ENCODE results near the gene CBR4. TPM values are rescaled to one million over a fixed set of nuclear protein-coding genes. Genes with fewer than 3 reads are reported as not detected.
"Not testable (repeated sequence)": the region's sequence is repeated elsewhere in the genome, so short reads cannot be mapped to it uniquely, and the experiment has no call there.

The CBR4 gene
- total RNA-seq, 1 experiment from 2014 or later: 3.5 TPM

DNA sequence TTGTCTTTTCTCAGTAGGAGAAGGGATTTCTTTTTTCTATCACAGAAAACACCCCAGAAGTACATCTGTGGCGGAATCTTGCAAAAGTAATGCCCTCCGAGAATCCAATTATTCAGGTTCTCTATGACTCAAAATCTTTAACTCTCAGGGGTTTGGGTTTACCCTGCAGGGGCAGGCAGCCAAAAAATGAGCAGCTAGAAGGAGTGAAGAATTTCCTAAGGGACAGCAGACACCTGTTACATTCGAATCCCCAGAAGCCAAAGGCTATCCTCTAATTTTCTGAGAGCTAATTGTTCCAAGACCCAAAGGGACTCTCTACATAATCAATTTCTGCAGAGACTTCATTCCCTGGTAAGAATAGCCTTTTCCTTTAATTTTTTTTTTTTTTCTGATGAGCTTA, 27.5 kb upstream of the CBR4 start:
- DNase-seq (ENCODE audit: low read depth): no peak
- in situ Hi-C loops (cut with HindIII; ENCODE audit: low pct_unique_long_range_greater_than_20kb, low sequenced_read_pairs): no loop called here

DNA sequence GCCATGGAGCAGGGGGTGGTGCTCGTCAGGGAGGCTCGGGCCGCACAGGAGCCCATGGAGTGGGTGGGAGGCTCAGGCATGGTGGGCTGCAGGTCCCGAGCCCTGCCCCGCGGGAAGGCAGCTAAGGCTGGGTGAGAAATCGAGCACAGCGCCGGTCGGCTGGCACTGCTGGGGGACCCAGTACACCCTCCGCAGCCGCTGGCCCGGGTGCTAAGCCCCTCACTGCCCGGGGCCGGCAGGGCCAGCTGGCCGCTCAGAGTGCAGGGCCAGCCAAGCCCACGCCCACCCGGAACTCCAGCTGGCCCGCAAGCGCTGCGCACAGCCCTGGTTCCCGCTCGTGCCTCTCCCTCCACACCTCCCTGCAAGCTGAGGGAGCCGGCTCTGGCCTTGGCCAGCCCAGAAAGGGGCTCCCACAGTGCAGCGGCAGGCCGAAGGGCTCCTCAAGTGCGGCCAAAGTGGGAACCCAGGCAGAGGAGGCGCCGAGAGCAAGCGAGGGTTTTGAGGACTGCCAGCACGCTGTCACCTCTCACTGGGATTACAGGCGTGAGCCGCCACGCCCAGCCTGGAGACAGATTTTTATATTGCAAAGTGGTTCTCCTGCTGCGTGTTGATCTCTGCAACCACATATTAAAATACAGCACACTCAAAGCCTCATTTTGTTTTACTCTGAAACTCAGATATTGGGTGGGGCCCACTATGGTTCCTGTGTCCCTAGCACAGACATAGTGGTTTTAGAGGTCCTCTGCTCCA, 26.0 kb upstream of the CBR4 start:
- in situ Hi-C loops (cut with HindIII; ENCODE audit: low pct_unique_long_range_greater_than_20kb, low sequenced_read_pairs): not testable (repeated sequence)

DNA sequence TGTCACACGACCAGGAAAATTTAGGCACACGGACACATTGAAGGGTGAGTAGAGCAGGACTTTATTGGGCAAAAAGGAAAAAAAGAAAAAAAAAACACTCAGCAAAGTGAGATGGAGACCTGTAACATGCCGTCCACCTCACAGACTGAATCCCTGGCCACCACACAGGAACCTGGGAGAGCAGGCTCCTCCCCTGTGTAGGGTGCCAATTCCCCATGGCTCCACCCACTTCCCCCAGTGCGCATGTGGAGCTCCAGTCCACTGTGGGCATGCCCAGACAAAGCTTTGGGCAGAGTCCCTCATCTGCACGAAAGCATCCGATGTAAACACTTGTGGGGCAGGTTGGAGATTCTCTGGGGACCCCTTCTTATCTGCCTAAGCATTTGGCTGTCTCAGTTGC, 23.6 kb upstream of the CBR4 start:
- DNase-seq (ENCODE audit: low read depth): no peak
- in situ Hi-C loops (cut with HindIII; ENCODE audit: low pct_unique_long_range_greater_than_20kb, low sequenced_read_pairs): no loop called here

More for the DNA sequence above, 26.0 kb upstream of the CBR4 start:
- DNase-seq (ENCODE audit: low read depth): not testable (repeated sequence)

DNA sequence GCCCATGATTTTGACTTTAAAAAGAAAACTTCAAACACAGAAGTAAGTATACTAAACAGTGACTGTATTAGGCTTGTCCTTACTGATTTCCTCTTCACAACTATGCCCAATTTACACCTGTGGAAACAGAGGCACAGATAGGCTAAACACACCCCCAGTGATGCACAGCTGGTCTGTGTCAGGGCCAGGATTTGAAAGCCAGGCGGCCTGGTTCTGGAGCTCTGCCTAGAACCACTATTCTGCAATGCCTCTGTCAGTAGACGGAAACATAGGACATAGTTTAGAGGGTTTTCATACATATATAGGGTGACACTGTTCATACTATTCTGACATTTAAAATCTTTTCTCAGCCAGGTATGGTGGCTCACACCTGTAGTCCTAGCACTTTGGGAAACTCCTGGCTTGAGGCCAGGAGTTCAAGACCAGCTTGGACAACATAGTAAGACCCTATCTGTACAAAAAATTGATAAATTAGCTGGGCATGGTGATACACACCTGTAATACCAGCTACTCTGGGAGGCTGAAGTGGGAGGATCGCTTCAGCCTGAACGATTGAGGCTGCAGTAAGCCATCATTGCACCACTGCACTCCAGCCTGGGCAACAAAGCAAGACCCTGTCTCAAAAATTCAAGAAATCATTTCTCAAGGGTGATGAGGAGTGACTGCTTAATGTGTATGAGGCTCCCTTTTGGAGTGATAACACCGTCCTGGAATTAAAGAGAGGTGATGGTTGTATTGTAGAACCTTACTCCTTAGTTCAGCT, 23.0 kb upstream of the CBR4 start:
- in situ Hi-C loops (cut with HindIII; ENCODE audit: low pct_unique_long_range_greater_than_20kb, low sequenced_read_pairs): no loop called here
- no peak for DNase-seq (ENCODE audit: low read depth)

DNA sequence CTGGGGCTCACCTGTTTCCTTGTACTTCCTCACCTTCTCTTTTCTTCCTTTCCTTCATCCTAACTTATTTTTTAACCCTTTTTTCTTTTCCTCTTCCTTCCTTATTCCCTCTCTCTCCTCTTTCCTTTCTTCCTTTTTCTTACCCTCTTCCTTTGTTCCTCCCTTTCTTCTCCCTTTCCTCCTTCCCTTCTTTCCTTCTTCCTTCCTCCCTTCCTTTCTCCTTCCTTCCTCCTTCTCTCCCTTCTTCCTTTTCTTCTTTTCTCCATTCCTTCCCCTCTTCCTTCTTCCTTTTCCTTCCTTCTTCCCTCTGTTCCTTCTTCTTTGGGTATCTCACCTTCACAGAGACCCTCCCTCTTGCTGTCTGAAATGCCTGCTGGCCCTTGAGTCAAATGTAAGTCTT, 22.1 kb upstream of the CBR4 start:
- DNase-seq (ENCODE audit: low read depth): no peak
- in situ Hi-C loops (cut with HindIII; ENCODE audit: low pct_unique_long_range_greater_than_20kb, low sequenced_read_pairs): no loop called here

DNA sequence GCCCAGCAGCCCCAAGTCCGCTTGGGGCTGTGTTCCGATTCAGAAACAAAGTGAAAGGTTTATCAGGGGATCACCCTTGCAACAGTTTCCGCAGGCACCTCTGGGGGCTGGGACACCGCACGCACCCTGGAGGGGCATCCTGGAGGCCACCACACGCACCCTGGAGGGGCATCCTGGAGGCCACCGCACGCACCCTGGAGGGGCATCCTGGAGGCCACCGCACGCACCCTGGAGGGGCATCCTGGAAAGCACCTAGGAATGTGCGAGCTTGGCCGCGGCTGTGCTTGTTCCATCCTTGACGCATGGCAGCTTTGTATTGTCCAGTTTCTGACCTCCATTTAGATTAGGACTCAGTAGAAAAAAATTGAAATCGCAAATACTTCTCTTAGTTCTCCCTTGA, 21.3 kb upstream of the CBR4 start:
- no peak for DNase-seq (ENCODE audit: low read depth)
- in situ Hi-C loops (cut with HindIII; ENCODE audit: low pct_unique_long_range_greater_than_20kb, low sequenced_read_pairs): no loop called here

DNA sequence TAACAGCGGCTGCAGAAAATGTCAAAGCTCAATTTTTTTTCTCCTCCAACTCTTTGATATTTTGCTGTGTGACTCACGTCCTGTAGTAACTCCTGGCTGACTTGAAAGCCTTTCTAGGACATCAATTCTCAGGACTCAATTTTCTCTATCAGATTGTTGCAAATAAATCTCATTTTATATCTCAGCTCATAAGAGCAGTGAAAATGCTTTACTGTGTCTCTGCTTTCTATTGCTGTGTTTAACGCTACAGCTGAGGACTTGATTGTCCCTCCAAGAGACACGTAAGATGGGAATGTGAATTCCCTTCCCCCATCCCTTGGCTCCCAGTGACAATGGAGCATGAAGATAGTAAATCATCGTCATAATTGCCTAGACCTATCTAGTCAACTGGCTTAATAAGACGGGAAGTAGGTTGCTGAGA, 20.5 kb upstream of the CBR4 start:
- no peak for DNase-seq (ENCODE audit: low read depth)
- in situ Hi-C loops (cut with HindIII; ENCODE audit: low pct_unique_long_range_greater_than_20kb, low sequenced_read_pairs): no loop called here

DNA sequence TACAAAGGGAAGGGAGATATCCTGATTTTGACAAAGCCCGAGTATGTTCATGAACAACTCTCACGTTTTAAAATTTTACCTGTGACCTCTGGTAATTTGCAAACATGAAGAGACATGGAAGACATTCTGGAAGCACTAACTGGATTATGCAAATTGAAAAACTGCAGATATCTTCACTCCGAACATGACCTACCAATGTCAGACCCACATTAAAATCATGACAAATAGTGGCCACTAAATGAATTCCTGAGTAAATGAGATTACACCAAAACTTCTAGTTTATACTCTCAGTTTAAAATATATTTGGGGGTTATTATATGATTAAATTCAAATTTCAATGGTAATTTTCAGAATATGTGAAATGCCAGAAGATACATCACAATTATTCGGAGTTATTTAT, 19.9 kb upstream of the CBR4 start:
- in situ Hi-C loops (cut with HindIII; ENCODE audit: low pct_unique_long_range_greater_than_20kb, low sequenced_read_pairs): no loop called here
- no peak for DNase-seq (ENCODE audit: low read depth)

DNA sequence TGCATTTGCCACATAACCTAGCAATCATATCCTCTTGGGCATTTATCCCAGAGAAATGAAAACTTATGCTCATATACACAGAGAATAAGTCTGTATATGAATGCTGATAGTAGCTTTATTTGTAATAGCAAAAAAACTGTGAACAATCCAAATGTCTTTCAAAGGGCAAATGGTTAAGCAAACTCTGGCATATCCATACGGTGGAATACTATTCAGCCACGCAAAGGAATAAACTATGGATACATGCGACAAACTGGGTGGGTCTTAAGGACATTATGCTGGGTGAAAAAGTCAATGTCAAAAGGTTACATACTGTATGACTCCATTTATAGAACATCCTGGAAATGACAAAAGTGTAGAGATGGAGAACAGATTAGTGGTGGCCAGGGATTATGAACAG, 17.6 kb upstream of the CBR4 start:
- in situ Hi-C loops (cut with HindIII; ENCODE audit: low pct_unique_long_range_greater_than_20kb, low sequenced_read_pairs): no loop called here
- DNase-seq (ENCODE audit: low read depth): no peak

DNA sequence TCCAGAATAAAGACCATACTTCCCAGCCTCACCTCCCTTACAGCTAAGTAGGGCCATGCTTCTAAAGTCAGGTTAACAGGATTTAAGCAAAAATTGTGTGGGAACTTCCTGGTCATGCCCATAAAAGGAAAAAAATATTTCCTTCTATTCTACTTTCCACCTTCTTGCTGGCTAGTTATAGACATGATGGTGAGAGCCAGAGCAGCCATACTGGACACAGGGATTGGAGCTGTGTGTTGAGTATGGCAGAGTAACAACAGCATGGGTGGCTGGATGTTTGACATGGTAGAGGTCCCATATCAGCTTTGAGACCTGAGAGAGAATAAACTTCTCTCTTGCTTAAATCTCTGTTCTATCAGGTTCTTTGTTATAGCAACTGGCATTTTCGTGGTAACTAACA, 15.1 kb upstream of the CBR4 start:
- DNase-seq (ENCODE audit: low read depth): no peak
- in situ Hi-C loops (cut with HindIII; ENCODE audit: low pct_unique_long_range_greater_than_20kb, low sequenced_read_pairs): no loop called here

DNA sequence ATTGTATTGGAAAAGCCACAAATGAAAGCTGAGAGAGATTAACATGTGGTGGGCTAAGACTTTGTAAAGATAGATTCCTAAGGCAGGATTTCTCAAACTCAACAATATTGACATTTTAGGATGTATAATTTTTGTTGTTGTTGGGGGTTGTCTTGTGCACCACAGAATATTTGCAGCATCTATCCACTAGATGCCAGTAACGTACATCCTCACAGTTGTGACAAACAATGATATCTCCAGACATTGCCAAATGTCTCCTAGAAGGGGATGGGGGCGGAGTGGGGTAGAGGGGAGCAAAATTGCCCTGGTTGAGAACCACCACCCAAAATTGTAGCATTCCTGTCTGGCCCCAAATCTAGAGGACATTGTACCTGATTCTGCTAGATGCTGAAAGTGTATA, 14.7 kb upstream of the CBR4 start:
- peak; percentile 26 for DNase-seq (ENCODE audit: low read depth)
- in situ Hi-C loops (cut with HindIII; ENCODE audit: low pct_unique_long_range_greater_than_20kb, low sequenced_read_pairs): no loop called here

DNA sequence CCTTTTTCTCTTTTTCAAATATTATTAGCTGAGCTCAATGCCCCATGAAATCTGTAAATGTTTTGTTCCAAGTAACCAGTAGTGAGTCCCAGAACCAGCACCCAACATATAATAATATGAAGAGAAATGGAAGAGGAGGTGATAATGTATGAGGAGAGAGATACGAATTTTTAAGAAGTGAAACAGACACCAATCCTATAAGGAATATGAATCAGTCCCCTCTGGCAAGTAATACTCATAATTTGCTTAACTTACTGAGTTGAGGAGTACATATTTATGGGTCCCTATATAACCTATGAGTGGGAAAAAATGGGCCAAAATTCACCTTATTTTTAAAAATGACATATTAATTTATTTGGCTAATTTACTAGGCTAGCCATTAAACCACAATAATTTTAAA, 8.4 kb upstream of the CBR4 start:
- DNase-seq (ENCODE audit: low read depth): no peak
- in situ Hi-C loops (cut with HindIII; ENCODE audit: low pct_unique_long_range_greater_than_20kb, low sequenced_read_pairs): no loop called here

DNA sequence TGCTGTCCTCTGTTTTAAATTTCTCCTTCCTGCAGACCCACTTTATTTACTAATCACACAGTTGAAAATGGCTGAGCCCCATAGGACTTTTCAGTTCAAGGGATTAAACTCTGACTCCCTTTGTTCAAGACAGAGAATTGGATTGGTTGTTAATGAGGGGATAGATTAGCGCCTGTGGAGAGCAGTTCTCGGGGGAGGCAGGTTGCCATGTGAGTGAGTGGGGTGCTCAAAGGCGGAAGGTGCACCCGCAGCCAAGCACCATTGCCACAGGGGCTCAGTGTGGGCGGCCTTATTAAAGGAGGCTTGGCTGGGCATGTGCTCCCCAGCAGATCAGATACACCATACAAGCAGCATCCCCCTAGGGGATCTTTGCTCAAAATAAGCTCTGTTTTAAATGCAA, 7.9 kb upstream of the CBR4 start:
- in situ Hi-C loops (cut with HindIII; ENCODE audit: low pct_unique_long_range_greater_than_20kb, low sequenced_read_pairs): no loop called here
- no peak for DNase-seq (ENCODE audit: low read depth)

DNA sequence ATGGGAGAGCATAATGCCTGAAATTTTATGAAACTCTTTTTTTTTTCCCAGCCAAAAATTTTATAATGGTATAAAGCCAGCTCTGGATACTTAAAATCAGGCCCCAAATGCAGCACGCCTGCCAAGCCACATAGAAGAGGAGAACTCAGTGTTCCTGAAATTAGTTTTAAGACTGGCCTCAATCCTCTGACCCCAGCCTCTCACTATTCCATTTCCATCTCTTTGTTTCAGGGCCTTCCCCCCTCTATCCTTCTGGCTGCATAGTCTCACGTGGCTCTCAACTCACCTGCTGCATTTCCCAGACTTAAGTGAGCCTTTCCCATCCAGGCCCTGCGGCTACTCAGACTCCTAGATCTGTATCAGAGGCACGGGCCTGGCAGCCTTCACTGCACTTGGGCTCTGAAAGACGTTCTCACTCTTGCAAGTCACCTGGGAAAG, 5.2 kb upstream of the CBR4 start:
- DNase-seq (ENCODE audit: low read depth): no peak
- in situ Hi-C loops (cut with HindIII; ENCODE audit: low pct_unique_long_range_greater_than_20kb, low sequenced_read_pairs): no loop called here

DNA sequence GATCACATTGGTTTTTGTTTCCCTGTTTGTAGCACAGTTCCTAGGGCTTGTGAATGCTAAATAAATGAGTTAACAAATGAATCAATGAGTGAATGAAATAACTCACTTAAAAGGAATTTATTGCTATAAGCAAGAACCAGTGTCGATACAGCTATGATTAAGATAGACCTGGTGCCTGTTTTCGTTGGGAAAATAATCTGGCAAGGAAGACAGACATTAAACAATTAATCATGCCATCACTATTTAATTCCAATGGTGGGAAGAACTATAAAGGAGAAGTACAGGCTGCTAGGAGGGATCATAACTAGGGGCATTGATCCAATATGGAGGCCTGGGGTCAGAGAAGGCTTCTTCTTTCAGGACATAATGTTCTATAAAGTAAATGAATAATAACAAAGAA, 4.5 kb upstream of the CBR4 start:
- in situ Hi-C loops (cut with HindIII; ENCODE audit: low pct_unique_long_range_greater_than_20kb, low sequenced_read_pairs): no loop called here

DNA sequence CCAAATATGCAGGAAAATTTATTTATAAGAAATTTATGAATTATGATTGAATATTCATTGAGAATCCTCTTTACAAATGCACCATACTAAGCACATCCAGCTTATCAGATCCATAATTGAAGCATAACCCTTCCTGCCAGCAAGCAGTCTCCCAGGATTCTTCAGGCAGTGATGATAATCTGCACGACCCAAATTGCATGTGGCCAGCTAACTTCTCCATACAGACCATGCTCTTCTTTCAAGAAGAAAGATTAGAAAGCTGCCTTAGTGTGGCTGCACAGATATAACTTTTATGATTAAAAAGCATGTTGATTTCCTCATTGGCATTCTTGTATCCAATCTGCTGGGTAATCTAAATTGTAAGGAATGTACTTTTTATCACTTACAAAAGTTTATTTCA, 3.3 kb upstream of the CBR4 start:
- in situ Hi-C loops (cut with HindIII; ENCODE audit: low pct_unique_long_range_greater_than_20kb, low sequenced_read_pairs): no loop called here
- DNase-seq (ENCODE audit: low read depth): no peak

More for the DNA sequence above, 4.5 kb upstream of the CBR4 start:
- DNase-seq (ENCODE audit: low read depth): no peak

DNA sequence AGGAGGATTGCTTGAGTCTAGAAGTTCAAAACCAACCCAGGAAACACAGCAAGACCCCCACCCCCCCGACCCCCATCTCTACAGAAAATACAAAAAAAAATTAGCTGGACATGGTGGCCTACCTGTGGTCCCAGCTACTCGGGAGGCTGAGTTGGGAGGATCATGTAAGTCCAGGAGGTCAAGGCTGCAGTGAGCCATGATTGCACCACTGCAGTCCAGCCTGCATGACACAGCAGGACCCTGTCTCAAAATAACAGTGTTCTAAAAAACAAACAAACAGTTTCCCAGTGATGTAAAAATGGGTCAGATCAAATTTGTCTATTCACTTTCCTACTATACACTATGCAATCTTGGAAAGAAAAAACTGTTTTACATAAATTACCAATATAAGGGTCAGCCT, 2.0 kb upstream of the CBR4 start:
- no peak for DNase-seq (ENCODE audit: low read depth)
- in situ Hi-C loops (cut with HindIII; ENCODE audit: low pct_unique_long_range_greater_than_20kb, low sequenced_read_pairs): no loop called here

DNA sequence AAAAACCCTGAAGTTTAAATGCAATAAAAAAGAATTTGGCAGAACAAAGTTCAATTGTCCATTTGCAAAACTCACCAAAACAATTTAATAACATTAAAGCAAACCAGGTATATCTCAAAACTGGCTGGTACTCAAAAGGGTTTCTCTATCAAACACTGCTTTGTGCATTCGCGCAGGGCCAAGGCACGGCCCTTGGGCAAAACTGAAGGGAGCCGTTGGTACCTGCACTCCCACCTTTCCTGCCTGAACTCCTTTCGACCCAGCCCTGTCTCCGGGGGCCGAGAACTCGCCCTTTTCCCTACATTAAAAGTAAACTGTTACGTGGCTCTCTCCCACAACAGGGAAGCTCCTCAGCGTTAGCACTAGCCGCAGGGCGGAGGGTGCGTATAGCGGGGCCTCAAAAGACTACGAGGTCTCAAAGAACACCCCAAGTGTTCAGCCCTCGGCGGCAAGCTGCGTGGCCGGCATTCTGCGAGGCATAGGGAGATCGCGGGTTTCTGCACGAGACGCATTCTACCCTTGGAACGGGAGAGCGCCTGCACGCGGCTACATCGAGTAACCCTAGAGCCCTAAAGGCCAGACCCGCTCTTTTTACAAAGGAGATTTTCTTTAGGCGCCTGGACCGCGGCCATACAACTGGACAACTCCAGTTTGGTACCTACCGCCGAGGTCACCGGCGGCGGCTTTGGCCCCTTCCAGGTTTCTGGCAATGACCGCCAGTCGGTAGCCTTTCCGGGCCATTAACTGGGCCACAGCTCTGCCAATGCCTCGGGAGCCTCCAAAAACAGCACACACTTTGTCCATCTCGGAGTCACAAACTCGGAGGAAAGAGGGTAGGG, 550 bp downstream of the CBR4 start:
- in situ Hi-C loops (cut with HindIII; ENCODE audit: low pct_unique_long_range_greater_than_20kb, low sequenced_read_pairs): no loop called here
- no peak for DNase-seq (ENCODE audit: low read depth)

Data from Caki2 (cell line).